ENCODE data around the gene RCBTB1. TPM values are rescaled to one million over a fixed set of nuclear protein-coding genes. Genes with fewer than 3 reads are reported as not detected.
"Not testable (repeated sequence)": the region's sequence is repeated elsewhere in the genome, so short reads cannot be mapped to it uniquely, and the experiment has no call there.

The RCBTB1 gene
- total RNA-seq, 2 donors from 2014 or later: 15.6 to 26.1 TPM

DNA sequence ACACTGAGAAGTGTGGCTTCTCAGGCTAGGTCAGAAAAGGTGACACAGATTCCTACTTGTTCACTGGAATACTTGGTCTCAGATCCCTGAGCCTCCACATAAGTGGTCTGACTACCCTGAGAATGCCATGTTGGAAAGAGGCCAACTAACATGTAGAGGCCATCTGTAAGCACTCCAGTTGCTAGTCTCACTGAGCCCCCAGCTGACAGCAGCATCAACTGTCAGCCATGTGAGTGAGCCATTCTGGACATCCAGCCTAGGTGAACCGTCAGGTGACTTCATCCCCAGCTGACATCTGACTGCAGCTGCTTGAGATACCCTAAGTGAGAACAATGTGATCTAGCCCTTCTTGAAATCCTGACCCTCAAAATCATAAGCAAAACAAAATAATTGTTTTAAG lies 24.8 kb upstream of the RCBTB1 start:
- no peak for ATAC-seq

GRCh38 chr13:49608651-49609331 lies 23.4 kb upstream of the RCBTB1 start:
- H3K36me3 Mint-ChIP-seq: no peaks in the 10 kb centered on the region

More for the DNA sequence above, 24.8 kb upstream of the RCBTB1 start:
- no peak for DNase-seq (ENCODE audit: low spot score in 2 of 2)
- H3K9me3 Mint-ChIP-seq: no peaks in the 10 kb centered on the region
- H3K36me3 Mint-ChIP-seq: no peaks in the 10 kb centered on the region
- no peak overlapping the region for H3K27ac Mint-ChIP-seq

GRCh38 chr13:49607761-49608160 lies 22.4 kb upstream of the RCBTB1 start:
- no peak for ATAC-seq
- no peak overlapping the region for H3K27ac Mint-ChIP-seq
- H3K36me3 Mint-ChIP-seq: no peaks in the 10 kb centered on the region

More at GRCh38 chr13:49608651-49609331, 23.4 kb upstream of the RCBTB1 start:
- no peaks in the 10 kb centered on the region for H3K9me3 Mint-ChIP-seq
- ATAC-seq (no peak), DNase-seq (ENCODE audit: low spot score in 2 of 2) (no peak)
- no peak overlapping the region for H3K27ac Mint-ChIP-seq

GRCh38 chr13:49606747-49607648 lies 21.6 kb upstream of the RCBTB1 start:
- no peaks in the 10 kb centered on the region for H3K36me3 Mint-ChIP-seq
- DNase-seq (ENCODE audit: low spot score in 2 of 2) (peak; percentile 71 to 78), ATAC-seq (peak; percentile 97 to 100)
- no peaks in the 10 kb centered on the region for H3K9me3 Mint-ChIP-seq
- H3K27ac Mint-ChIP-seq: peak overlapping the region in 1 of 2 donors; percentile 69

More at GRCh38 chr13:49607761-49608160, 22.4 kb upstream of the RCBTB1 start:
- H3K9me3 Mint-ChIP-seq: no peaks in the 10 kb centered on the region
- DNase-seq (ENCODE audit: low spot score in 2 of 2): no peak

GRCh38 chr13:49604570-49604969 lies 19.2 kb upstream of the RCBTB1 start:
- Mint-ChIP-seq H3K27ac (no peak overlapping the region), H3K36me3 (no peaks in the 10 kb centered on the region), H3K9me3 (no peaks in the 10 kb centered on the region)
- DNase-seq (ENCODE audit: low spot score in 2 of 2): no peak
- no peak for ATAC-seq

GRCh38 chr13:49602615-49603014 lies 17.3 kb upstream of the RCBTB1 start:
- H3K9me3 Mint-ChIP-seq; H3K27ac Mint-ChIP-seq; DNase-seq (ENCODE audit: low spot score in 2 of 2); H3K36me3 Mint-ChIP-seq: not testable (repeated sequence)
- peak in 1 of 2 donors; percentile 73 for ATAC-seq

GRCh38 chr13:49602005-49602404 lies 16.6 kb upstream of the RCBTB1 start:
- no peak overlapping the region for H3K27ac Mint-ChIP-seq
- DNase-seq (ENCODE audit: low spot score in 2 of 2): no peak
- H3K36me3 Mint-ChIP-seq: no peaks in the 10 kb centered on the region
- H3K9me3 Mint-ChIP-seq: no peaks in the 10 kb centered on the region
- no peak for ATAC-seq

GRCh38 chr13:49597043-49597641 lies 11.8 kb upstream of the RCBTB1 start:
- no peaks in the 10 kb centered on the region for H3K36me3 Mint-ChIP-seq
- DNase-seq (ENCODE audit: low spot score in 2 of 2): no peak
- no peak for ATAC-seq
- no peak overlapping the region for H3K27ac Mint-ChIP-seq
- no peaks in the 10 kb centered on the region for H3K9me3 Mint-ChIP-seq

- H3K9me3 Mint-ChIP-seq: no peaks in the 10 kb centered on the region
Observed at GRCh38 chr13:49596221-49596620, 10.9 kb upstream of the RCBTB1 start.

GRCh38 chr13:49594576-49594975 lies 9.2 kb upstream of the RCBTB1 start:
- ATAC-seq: no peak
- no peaks in the 10 kb centered on the region for H3K36me3 Mint-ChIP-seq
- H3K27ac Mint-ChIP-seq: no peak overlapping the region
- no peaks in the 10 kb centered on the region for H3K9me3 Mint-ChIP-seq
- no peak for DNase-seq (ENCODE audit: low spot score in 2 of 2)

More at GRCh38 chr13:49596221-49596620, 10.9 kb upstream of the RCBTB1 start:
- Mint-ChIP-seq H3K27ac (no peak overlapping the region), H3K36me3 (no peaks in the 10 kb centered on the region)
- DNase-seq (ENCODE audit: low spot score in 2 of 2): no peak
- no peak for ATAC-seq

DNA sequence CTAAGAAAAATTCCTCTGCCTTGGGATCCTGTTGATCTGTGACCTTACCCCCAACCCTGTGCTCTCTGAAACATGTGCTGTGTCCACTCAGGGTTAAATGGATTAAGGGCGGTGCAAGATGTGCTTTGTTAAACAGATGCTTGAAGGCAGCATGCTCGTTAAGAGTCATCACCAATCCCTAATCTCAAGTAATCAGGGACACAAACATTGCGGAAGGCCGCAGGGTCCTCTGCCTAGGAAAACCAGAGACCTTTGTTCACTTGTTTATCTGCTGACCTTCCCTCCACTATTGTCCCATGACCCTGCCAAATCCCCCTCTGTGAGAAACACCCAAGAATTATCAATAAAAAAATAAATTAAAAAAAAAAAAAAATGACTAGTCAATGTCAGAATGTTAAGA lies 8.5 kb upstream of the RCBTB1 start:
- not testable (repeated sequence) for H3K36me3 Mint-ChIP-seq; H3K27ac Mint-ChIP-seq; DNase-seq (ENCODE audit: low spot score in 2 of 2); ATAC-seq; H3K9me3 Mint-ChIP-seq

GRCh38 chr13:49590714-49591113 lies 5.4 kb upstream of the RCBTB1 start:
- DNase-seq (ENCODE audit: low spot score in 2 of 2); H3K27ac Mint-ChIP-seq; ATAC-seq; H3K36me3 Mint-ChIP-seq; H3K9me3 Mint-ChIP-seq: not testable (repeated sequence)

- DNase-seq (ENCODE audit: low spot score in 2 of 2) (no peak), ATAC-seq (no peak)
- Mint-ChIP-seq H3K9me3 (no peaks in the 10 kb centered on the region), H3K27ac (peak overlapping the region in 1 of 2 donors; percentile 70), H3K36me3 (peaks cover 6% of the 10 kb centered on the region in 2 donors)
Observed at GRCh38 chr13:49587311-49587847, 2.0 kb upstream of the RCBTB1 start.

GRCh38 chr13:49586717-49587116 lies 1.4 kb upstream of the RCBTB1 start:
- Mint-ChIP-seq H3K9me3 (no peaks in the 10 kb centered on the region), H3K27ac (peak overlapping the region in 1 of 2 donors; percentile 70), H3K36me3 (peaks cover 6 to 9% of the 10 kb centered on the region in 2 donors)
- no peak for DNase-seq (ENCODE audit: low spot score in 2 of 2)
- ATAC-seq: no peak

DNA sequence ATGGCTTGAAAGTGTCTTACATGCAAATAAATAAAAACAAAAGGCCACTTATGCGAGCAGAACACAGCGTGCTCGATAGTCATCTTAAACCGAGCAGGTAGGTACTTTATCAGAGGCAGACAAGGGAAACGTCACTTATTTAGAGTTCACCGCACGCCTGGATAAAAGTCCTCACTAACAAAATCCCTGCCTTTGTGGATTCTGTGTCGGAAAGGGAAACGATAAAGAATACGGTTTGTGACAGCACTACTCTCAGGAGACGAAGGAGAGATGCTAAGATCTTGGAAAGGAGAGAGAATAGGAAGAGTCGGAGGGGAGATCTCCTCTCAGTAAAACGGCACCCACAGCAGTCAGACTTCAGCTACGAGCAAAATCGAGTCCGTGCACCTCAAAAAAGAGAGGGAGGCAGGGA lies 581 bp downstream of the RCBTB1 start:
- Mint-ChIP-seq H3K9me3 (no peaks in the 10 kb centered on the region), H3K27ac (peak overlapping the region; percentile 70), H3K36me3 (peaks cover 6 to 18% of the 10 kb centered on the region in 2 donors)
- ATAC-seq: peak; percentile 3 to 6
- DNase-seq (ENCODE audit: low spot score in 2 of 2): no peak

DNA sequence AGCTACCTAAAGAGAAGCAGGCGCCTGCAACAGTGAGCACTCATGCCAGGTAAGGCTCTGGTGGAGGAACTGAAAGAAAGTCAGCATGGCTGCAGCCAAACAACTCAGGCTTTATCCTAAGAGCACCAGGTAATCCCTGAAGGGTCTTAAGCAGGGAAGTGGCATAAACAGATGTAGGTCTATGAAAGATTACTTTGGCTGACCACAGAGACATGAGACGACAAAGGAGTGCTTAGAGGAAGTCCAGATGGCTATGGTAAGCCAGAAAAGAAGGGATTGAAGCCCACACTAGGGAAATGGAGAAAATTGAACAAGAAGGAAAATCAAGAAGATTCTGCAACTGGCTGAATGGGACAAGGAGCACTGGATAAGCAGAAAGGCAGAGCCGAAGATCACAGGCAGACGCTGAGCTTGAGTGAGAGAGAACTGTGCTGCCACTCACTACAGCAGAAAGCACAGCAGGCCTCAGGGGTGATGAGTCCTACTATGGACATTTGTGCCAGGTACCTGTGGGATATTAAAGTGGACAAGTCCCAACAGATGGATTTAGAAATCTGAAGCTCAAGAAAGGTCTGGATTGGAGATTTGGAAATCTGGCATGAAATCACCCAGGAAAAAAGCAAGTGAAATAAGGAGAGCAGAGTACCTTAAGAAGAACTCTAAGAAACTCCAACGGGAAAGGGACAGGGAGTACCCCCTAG lies 4.2 kb downstream of the RCBTB1 start:
- ATAC-seq: no peak
- DNase-seq (ENCODE audit: low spot score in 2 of 2): no peak
- Mint-ChIP-seq H3K9me3 (no peaks in the 10 kb centered on the region), H3K36me3 (peaks cover 6 to 18% of the 10 kb centered on the region in 2 donors), H3K27ac (peak overlapping the region in 1 of 2 donors; percentile 42)
